ENCODE results near the gene SLC8A1. TPM values are rescaled to one million over a fixed set of nuclear protein-coding genes. Genes with fewer than 3 reads are reported as not detected.
A peak's percentile ranks its signal among the peaks of the same experiment; 100 is the strongest.

The SLC8A1 gene
- total RNA-seq, 3 donors from 2014 or later, result 6.0 to 164 (median 17.0) TPM

GRCh38 chr2:40123326-40123725, 328.6 kb downstream of the SLC8A1 start:
- Histone ChIP-seq H3K4me1 (ENCODE audit: low read depth) (no peaks in the 10 kb centered on the region), H3K36me3 (ENCODE audit: low read depth) (no peaks in the 10 kb centered on the region), H3K4me3 (no peak overlapping the region), H3K9me3 (no peaks in the 10 kb centered on the region)
- ATAC-seq, result no peak
- TF ChIP-seq CTCF (IDR thresholded peaks at IDR 0.05), result no peak
- intact Hi-C loops (cut with DNase I, micrococcal nuclease), result no loop called here
- no peak for DNase-seq

GRCh38 chr2:40120957-40121356, 330.9 kb downstream of the SLC8A1 start:
- no peaks in the 10 kb centered on the region for H3K36me3 ChIP-seq (ENCODE audit: low read depth)
- H3K4me1 ChIP-seq (ENCODE audit: low read depth), result no peaks in the 10 kb centered on the region
- TF ChIP-seq CTCF (IDR thresholded peaks at IDR 0.05), result no peak
- no peak for DNase-seq
- H3K4me3 ChIP-seq, result no peak overlapping the region
- no peak for ATAC-seq
- intact Hi-C loops (cut with DNase I, micrococcal nuclease), result no loop called here
- no peaks in the 10 kb centered on the region for H3K9me3 ChIP-seq

- Histone ChIP-seq H3K36me3 (ENCODE audit: low read depth) (no peaks in the 10 kb centered on the region), H3K9me3 (no peaks in the 10 kb centered on the region), H3K4me3 (no peak overlapping the region), H3K4me1 (ENCODE audit: low read depth) (no peaks in the 10 kb centered on the region)
- intact Hi-C loops (cut with DNase I, micrococcal nuclease), result no loop called here
- DNase-seq, result no peak
- no peak for TF ChIP-seq CTCF (IDR thresholded peaks at IDR 0.05)
- ATAC-seq, result no peak
These were observed 331.9 kb downstream of the SLC8A1 start for GRCh38 chr2:40120026-40120425.

GRCh38 chr2:40118622-40119021, 333.3 kb downstream of the SLC8A1 start:
- DNase-seq (peak in 2 of 3 donors; percentile 21 to 37), ATAC-seq (peak; percentile 88)

GRCh38 chr2:40115894-40116293, 336.0 kb downstream of the SLC8A1 start:
- H3K4me1 ChIP-seq (ENCODE audit: low read depth), result no peaks in the 10 kb centered on the region
- no peaks in the 10 kb centered on the region for H3K9me3 ChIP-seq
- no peak for TF ChIP-seq CTCF (IDR thresholded peaks at IDR 0.05)
- H3K4me3 ChIP-seq, result no peak overlapping the region
- ATAC-seq (no peak), DNase-seq (no peak)
- intact Hi-C loops (cut with DNase I, micrococcal nuclease), result no loop called here
- no peaks in the 10 kb centered on the region for H3K36me3 ChIP-seq (ENCODE audit: low read depth)

More at GRCh38 chr2:40118622-40119021, 333.3 kb downstream of the SLC8A1 start:
- intact Hi-C loops (cut with DNase I, micrococcal nuclease), result no loop called here
- TF ChIP-seq CTCF (IDR thresholded peaks at IDR 0.05), result no peak
- Histone ChIP-seq H3K4me1 (ENCODE audit: low read depth) (no peaks in the 10 kb centered on the region), H3K4me3 (no peak overlapping the region), H3K9me3 (no peaks in the 10 kb centered on the region), H3K36me3 (ENCODE audit: low read depth) (no peaks in the 10 kb centered on the region)

- no peak for TF ChIP-seq CTCF (IDR thresholded peaks at IDR 0.05)
- Histone ChIP-seq H3K36me3 (ENCODE audit: low read depth) (no peaks in the 10 kb centered on the region), H3K9me3 (no peaks in the 10 kb centered on the region), H3K4me1 (ENCODE audit: low read depth) (no peaks in the 10 kb centered on the region), H3K4me3 (no peak overlapping the region)
- ATAC-seq (no peak), DNase-seq (no peak)
- intact Hi-C loops (cut with DNase I, micrococcal nuclease), result no loop called here
These were observed 336.5 kb downstream of the SLC8A1 start for GRCh38 chr2:40115348-40115747.
